Testis (tissue), 2 donors: ENCODE results near the gene NEK2.

Experiments used
- CTCF ChIP-seq, 3 experiments: fragments of 450-650 bp in 2 of 3; fragments of 200-600 bp in 1 of 3; sonication (generic) in 1 of 3; IDR thresholded peaks; one replicate each; pipeline ENCODE4 v1.5.1; 2016 to 2019; ENCODE audit warnings: antibody characterized with exemption in 3 of 3, mild to moderate bottlenecking in 2 of 3, moderate library complexity in 1 of 3
- POLR2A ChIP-seq: fragments of 450-650 bp; IDR thresholded peaks from one replicate; pipeline ENCODE4 v1.6.1; 2017; ENCODE audit warnings: antibody characterized with exemption, mild to moderate bottlenecking, moderate library complexity

GRCh38 chr1:211632117-211632807 lies 43.2 kb downstream of the NEK2 start:
- no peak for TF ChIP-seq CTCF (IDR thresholded peaks at IDR 0.05)
- no peak for TF ChIP-seq POLR2A
